ENCODE measurements around the gene ATP6V1B1. TPM values are rescaled to one million over a fixed set of nuclear protein-coding genes. Genes with fewer than 3 reads are reported as not detected.

ATP6V1B1 gene
- total RNA-seq: 100 to 1,000 TPM in 1 of 4 donors, 10 to 100 TPM in 2, 1 to 10 TPM in 1; 7.3 to 110 (median 55.0) TPM

GRCh38 chr2:70935468-70936164 is at the start of gene ATP6V1B1:
TSS of gene ATP6V1B1 (plus strand) at chr2:70935900. CDS start at chr2:70935955, 55 bp downstream.
- DNase-seq (ENCODE audit: low spot score in 2 of 2): peak in 1 of 2 donors; percentile 82
- no peak within 1 kb of the TSS for H3K4me3 ChIP-seq (ENCODE audit: low read depth, poor library complexity, severe bottlenecking)
- 65 to 67% methylated on average over 9 to 14 of the region's 14 CpGs for WGBS, 2 donors
- TF ChIP-seq, protein P1, sequence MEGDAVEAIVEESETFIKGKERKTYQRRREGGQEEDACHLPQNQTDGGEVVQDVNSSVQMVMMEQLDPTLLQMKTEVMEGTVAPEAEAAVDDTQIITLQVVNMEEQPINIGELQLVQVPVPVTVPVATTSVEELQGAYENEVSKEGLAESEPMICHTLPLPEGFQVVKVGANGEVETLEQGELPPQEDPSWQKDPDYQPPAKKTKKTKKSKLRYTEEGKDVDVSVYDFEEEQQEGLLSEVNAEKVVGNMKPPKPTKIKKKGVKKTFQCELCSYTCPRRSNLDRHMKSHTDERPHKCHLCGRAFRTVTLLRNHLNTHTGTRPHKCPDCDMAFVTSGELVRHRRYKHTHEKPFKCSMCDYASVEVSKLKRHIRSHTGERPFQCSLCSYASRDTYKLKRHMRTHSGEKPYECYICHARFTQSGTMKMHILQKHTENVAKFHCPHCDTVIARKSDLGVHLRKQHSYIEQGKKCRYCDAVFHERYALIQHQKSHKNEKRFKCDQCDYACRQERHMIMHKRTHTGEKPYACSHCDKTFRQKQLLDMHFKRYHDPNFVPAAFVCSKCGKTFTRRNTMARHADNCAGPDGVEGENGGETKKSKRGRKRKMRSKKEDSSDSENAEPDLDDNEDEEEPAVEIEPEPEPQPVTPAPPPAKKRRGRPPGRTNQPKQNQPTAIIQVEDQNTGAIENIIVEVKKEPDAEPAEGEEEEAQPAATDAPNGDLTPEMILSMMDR (IDR thresholded peaks at IDR 0.05): no peak
- TF ChIP-seq POLR2A (IDR thresholded peaks at IDR 0.05): no peak
- intact Hi-C loops (cut with DNase I; ENCODE audit: low total_unique reads): no loop called here

- no peak overlapping the region for H3K4me3 ChIP-seq (ENCODE audit: low read depth, poor library complexity, severe bottlenecking)
- 20% methylated on average over 10 of the region's 10 CpGs for WGBS, 2 donors
- intact Hi-C loops (cut with DNase I; ENCODE audit: low total_unique reads): no loop called here
- peak in 1 of 2 donors; percentile 69 for DNase-seq (ENCODE audit: low spot score in 2 of 2)
- TF ChIP-seq POLR2A (IDR thresholded peaks at IDR 0.05): no peak
- TF ChIP-seq, protein P1 (IDR thresholded peaks at IDR 0.05): no peak
These were observed 49.1 kb upstream of the ATP6V1B1 start for GRCh38 chr2:70886541-70886987.

DNA sequence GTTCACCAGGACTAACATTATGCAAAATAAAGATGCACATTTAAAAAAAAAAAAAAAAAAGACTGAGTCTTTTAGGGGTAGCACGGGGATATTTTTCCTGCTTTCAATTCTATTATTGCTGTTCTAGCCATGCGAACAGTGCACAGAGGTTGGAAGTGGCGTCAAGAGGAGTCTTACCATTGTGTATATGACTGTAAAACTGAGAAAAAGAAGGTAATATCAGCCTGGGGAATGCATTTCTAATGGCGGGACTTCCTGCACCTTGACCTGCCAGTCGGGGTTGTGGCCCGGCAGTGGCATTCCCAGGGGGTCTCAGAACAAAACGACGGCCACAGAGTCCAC is 48.5 kb upstream of the ATP6V1B1 start:
- H3K4me3 ChIP-seq (ENCODE audit: low read depth, poor library complexity, severe bottlenecking): no peak overlapping the region
- TF ChIP-seq, protein P1 (IDR thresholded peaks at IDR 0.05): no peak
- no peak for TF ChIP-seq POLR2A (IDR thresholded peaks at IDR 0.05)
- intact Hi-C loops (cut with DNase I; ENCODE audit: low total_unique reads): no loop called here
- no peak for DNase-seq (ENCODE audit: low spot score in 2 of 2)
- WGBS, 2 donors: 12 to 14% methylated on average over 8 of the region's 8 CpGs

- intact Hi-C loops (cut with DNase I; ENCODE audit: low total_unique reads): no loop called here
- H3K4me3 ChIP-seq (ENCODE audit: low read depth, poor library complexity, severe bottlenecking): no peak overlapping the region
- WGBS, 2 donors: 4 to 6% methylated on average over 45 to 50 of the region's 58 CpGs
- TF ChIP-seq, protein P1 (IDR thresholded peaks at IDR 0.05): no peak
- TF ChIP-seq POLR2A (IDR thresholded peaks at IDR 0.05): no peak
- DNase-seq (ENCODE audit: low spot score in 2 of 2): peak in 1 of 2 donors; percentile 86
These were observed 48.0 kb upstream of the ATP6V1B1 start for GRCh38 chr2:70887550-70888246.

GRCh38 chr2:70888366-70888922 is 47.3 kb upstream of the ATP6V1B1 start:
- WGBS, 2 donors: 11 to 12% methylated on average over 27 of the region's 27 CpGs
- no peak for DNase-seq (ENCODE audit: low spot score in 2 of 2)
- H3K4me3 ChIP-seq (ENCODE audit: low read depth, poor library complexity, severe bottlenecking): no peak overlapping the region
- intact Hi-C loops (cut with DNase I; ENCODE audit: low total_unique reads): no loop called here
- TF ChIP-seq, protein P1 (IDR thresholded peaks at IDR 0.05): no peak
- TF ChIP-seq POLR2A (IDR thresholded peaks at IDR 0.05): no peak
